ENCODE data around the gene PSPN.

GRCh38 chr19:6394831-6395230, 19.1 kb upstream of the PSPN start:
- TF ChIP-seq CTCF (IDR thresholded peaks at IDR 0.05): no peak
- TF ChIP-seq POLR2A (IDR thresholded peaks at IDR 0.05; ENCODE audit: low read depth): no peak

All from esophagus muscularis mucosa (tissue), 3 donors.